ENCODE measurements around the gene TIMM17B. TPM values are rescaled to one million over a fixed set of nuclear protein-coding genes. Genes with fewer than 3 reads are reported as not detected.

The TIMM17B gene
- total and polyA plus RNA-seq, 2 experiments from 2014 or later: 42.5 to 113 TPM

GRCh38 chrX:48904180-48904579 is 6.6 kb upstream of the TIMM17B start:
- H3K9me3 ChIP-seq (ENCODE audit: low read depth): no peaks in the 10 kb centered on the region
- no peaks in the 10 kb centered on the region for H3K4me1 ChIP-seq (ENCODE audit: insufficient read depth)
- no peaks in the 10 kb centered on the region for H3K9me2 ChIP-seq (replicated peaks; ENCODE audit: insufficient read depth)
- H3K36me3 ChIP-seq (replicated peaks; ENCODE audit: insufficient read depth, low read depth): no peaks in the 10 kb centered on the region
- H3K4me3 ChIP-seq: no peak overlapping the region
- peaks cover 22% of the 10 kb centered on the region for H3K79me2 ChIP-seq
- no peaks in the 10 kb centered on the region for H3K27me3 ChIP-seq
- DNase-seq (ENCODE audit: low spot score): no peak
- TF ChIP-seq EZH2phosphoT487 (IDR thresholded peaks at IDR 0.05; ENCODE audit: low read depth, severe bottlenecking, unreplicated experiment) (no peak), CTCF (IDR thresholded peaks at IDR 0.05; ENCODE audit: poor library complexity) (no peak), EZH2 (IDR thresholded peaks at IDR 0.05; ENCODE audit: borderline replicate concordance) (no peak)
- H4K20me1 ChIP-seq (ENCODE audit: insufficient read depth, poor library complexity, severe bottlenecking): no peaks in the 10 kb centered on the region
- H3K4me2 ChIP-seq: no peak overlapping the region
- no peak overlapping the region for H2AFZ ChIP-seq
- 83% methylated on average over 8 of the region's 8 CpGs for WGBS (ENCODE audit: low lambda C conversion rate, missing lambda C conversion rate)
- H3K27ac ChIP-seq: no peak overlapping the region

- no peak for TF ChIP-seq CTCF (IDR thresholded peaks at IDR 0.05; ENCODE audit: poor library complexity)
- no peak for TF ChIP-seq EZH2phosphoT487 (IDR thresholded peaks at IDR 0.05; ENCODE audit: low read depth, severe bottlenecking, unreplicated experiment)
- no peak for TF ChIP-seq EZH2 (IDR thresholded peaks at IDR 0.05; ENCODE audit: borderline replicate concordance)
- Histone ChIP-seq H3K36me3 (replicated peaks; ENCODE audit: insufficient read depth, low read depth) (no peaks in the 10 kb centered on the region), H2AFZ (no peak overlapping the region), H3K27me3 (no peaks in the 10 kb centered on the region), H4K20me1 (ENCODE audit: insufficient read depth, poor library complexity, severe bottlenecking) (no peaks in the 10 kb centered on the region), H3K79me2 (peaks cover 18% of the 10 kb centered on the region), H3K27ac (no peak overlapping the region), H3K9me3 (ENCODE audit: low read depth) (no peaks in the 10 kb centered on the region), H3K9me2 (replicated peaks; ENCODE audit: insufficient read depth) (no peaks in the 10 kb centered on the region), H3K4me2 (no peak overlapping the region), H3K4me1 (ENCODE audit: insufficient read depth) (no peaks in the 10 kb centered on the region), H3K4me3 (no peak overlapping the region)
- no peak for DNase-seq (ENCODE audit: low spot score)
- 92% methylated on average over 6 of the region's 6 CpGs for WGBS (ENCODE audit: low lambda C conversion rate, missing lambda C conversion rate)
Observed at GRCh38 chrX:48903290-48903689, 5.7 kb upstream of the TIMM17B start.

- Histone ChIP-seq H3K27ac (no peak overlapping the region), H4K20me1 (ENCODE audit: insufficient read depth, poor library complexity, severe bottlenecking) (no peaks in the 10 kb centered on the region), H3K36me3 (replicated peaks; ENCODE audit: insufficient read depth, low read depth) (no peaks in the 10 kb centered on the region), H3K9me3 (ENCODE audit: low read depth) (no peaks in the 10 kb centered on the region), H3K9me2 (replicated peaks; ENCODE audit: insufficient read depth) (no peaks in the 10 kb centered on the region), H2AFZ (no peak overlapping the region), H3K79me2 (peaks cover 17% of the 10 kb centered on the region), H3K4me1 (ENCODE audit: insufficient read depth) (no peaks in the 10 kb centered on the region), H3K4me2 (no peak overlapping the region), H3K4me3 (no peak overlapping the region), H3K27me3 (no peaks in the 10 kb centered on the region)
- no peak for DNase-seq (ENCODE audit: low spot score)
- 90% methylated on average over 14 of the region's 14 CpGs for WGBS (ENCODE audit: low lambda C conversion rate, missing lambda C conversion rate)
- TF ChIP-seq EZH2 (IDR thresholded peaks at IDR 0.05; ENCODE audit: borderline replicate concordance) (no peak), CTCF (IDR thresholded peaks at IDR 0.05; ENCODE audit: poor library complexity) (no peak), EZH2phosphoT487 (IDR thresholded peaks at IDR 0.05; ENCODE audit: low read depth, severe bottlenecking, unreplicated experiment) (no peak)
Observed at GRCh38 chrX:48902776-48903175, 5.2 kb upstream of the TIMM17B start.

GRCh38 chrX:48902135-48902534 is 4.6 kb upstream of the TIMM17B start:
- H3K27ac ChIP-seq: no peak overlapping the region

More at GRCh38 chrX:48902135-48902534, 4.6 kb upstream of the TIMM17B start:
- WGBS (ENCODE audit: low lambda C conversion rate, missing lambda C conversion rate): 97% methylated on average over 20 of the region's 20 CpGs
- Histone ChIP-seq H3K36me3 (replicated peaks; ENCODE audit: insufficient read depth, low read depth) (no peaks in the 10 kb centered on the region), H3K79me2 (peaks cover 17% of the 10 kb centered on the region), H3K4me1 (ENCODE audit: insufficient read depth) (no peaks in the 10 kb centered on the region), H2AFZ (no peak overlapping the region), H3K9me3 (ENCODE audit: low read depth) (no peaks in the 10 kb centered on the region), H3K27me3 (no peaks in the 10 kb centered on the region), H3K4me3 (no peak overlapping the region), H3K9me2 (replicated peaks; ENCODE audit: insufficient read depth) (no peaks in the 10 kb centered on the region), H4K20me1 (ENCODE audit: insufficient read depth, poor library complexity, severe bottlenecking) (no peaks in the 10 kb centered on the region), H3K4me2 (no peak overlapping the region)
- no peak for DNase-seq (ENCODE audit: low spot score)
- TF ChIP-seq CTCF (IDR thresholded peaks at IDR 0.05; ENCODE audit: poor library complexity) (no peak), EZH2phosphoT487 (IDR thresholded peaks at IDR 0.05; ENCODE audit: low read depth, severe bottlenecking, unreplicated experiment) (no peak), EZH2 (IDR thresholded peaks at IDR 0.05; ENCODE audit: borderline replicate concordance) (no peak)
